Midbrain (tissue), 1 donor: Measurements from ENCODE around the gene AVP.
"Not testable (repeated sequence)": the region's sequence is repeated elsewhere in the genome, so short reads cannot be mapped to it uniquely, and the experiment has no call there.

Experiments used
- DNase-seq: peaks from one replicate; lab custom pipeline; 2025; lab: John Stamatoyannopoulos, UW

The AVP gene

DNA sequence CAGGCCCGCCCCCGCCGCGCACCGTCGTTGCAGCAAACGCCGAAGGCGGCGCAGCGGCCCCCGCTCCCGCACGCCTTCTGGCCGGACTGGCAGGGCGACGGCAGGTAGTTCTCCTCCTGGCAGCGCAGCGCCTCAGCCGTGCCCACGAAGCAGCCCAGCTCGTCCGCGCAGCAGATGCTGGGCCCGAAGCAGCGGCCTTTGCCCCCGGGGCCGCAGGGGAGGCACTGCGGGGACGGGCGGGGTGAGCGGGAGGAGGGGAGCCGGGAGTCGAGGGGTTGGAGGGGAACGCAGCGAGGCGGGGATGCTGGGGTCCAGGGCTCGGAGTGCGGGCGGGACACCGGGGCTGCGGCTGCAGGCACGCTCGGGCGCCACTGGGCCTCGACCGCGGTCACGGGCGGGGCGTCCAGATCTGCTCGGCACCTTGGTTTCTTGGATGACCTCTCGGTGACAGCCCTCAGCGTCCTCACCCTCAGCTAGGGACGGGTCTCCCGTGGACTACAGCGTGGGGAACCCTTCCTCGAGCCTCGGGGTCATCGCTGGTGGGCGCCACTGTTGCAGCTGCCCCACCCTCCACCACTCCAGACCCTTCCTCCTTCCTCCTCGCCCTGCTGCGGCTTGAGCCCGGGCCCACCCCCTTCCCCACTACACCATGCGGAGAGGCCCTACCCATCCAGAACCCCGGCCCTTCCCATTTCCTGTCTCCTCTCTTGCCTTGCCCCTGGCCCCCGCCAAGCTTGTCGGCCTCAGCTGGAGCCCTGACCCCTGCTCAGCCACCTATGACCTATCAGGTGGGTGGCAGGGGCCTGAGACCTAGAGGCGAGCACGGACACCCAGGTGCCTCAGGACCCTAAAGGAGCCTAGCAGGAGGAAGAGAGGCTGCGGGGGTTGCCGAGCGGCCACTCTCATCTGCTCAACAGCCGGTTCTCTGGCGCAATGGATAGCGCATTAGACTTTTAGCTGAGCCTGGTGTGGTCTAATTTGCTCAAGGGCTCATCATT, 1.3 kb downstream of the AVP start:
- DNase-seq = no peak

DNA sequence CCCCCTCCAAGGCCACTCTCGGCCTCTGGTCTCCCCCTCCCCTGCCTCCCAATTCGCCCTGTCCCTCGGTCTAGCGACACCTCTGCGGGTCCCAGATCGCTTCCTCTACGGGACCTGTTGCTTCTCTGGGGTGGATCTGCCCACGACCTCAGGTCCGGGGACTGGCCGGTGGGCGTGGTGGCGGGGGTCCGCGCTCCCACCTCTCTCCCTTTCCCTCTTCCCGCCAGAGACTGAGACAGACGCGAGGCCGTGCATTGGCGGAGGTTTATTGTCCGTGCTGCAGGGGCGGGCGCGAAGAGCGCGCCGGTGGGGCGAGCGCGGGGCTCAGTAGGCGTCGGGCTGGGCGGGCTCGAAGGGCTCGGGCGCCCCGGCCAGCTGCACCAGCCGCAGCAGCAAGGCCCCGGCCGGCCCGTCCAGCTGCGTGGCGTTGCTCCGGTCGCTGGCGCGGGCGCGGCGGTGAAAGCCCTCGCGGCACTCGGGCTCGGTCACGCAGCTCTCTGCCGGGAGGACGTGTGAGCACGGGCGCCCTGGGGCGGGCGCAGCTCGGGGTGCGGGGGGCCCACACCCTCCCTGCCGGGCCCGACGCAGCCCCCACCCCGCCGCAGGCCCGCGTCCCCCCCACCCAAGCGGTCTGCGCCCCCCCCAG, 2.1 kb downstream of the AVP start:
- DNase-seq = no peak

DNA sequence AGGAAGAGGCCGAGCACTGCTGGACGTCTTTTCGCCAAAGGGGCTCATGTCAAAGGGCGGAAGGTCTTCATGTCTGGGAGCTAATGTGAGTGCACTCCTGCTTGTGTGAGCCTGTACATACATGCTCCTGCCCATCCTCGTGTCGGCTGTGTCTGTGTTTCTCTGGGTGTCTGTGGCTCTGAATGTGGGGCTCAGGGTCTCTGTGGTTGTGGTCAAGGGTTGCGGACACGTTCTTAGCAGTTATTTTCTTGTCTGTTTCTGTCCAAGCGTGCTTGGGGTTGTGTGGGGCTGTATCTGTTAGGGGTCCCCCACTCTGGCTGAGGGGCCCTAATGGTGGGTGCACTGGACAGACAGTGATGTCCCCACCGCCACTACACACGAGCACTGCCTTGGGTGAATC, 2.9 kb downstream of the AVP start:
- DNase-seq = no peak

DNA sequence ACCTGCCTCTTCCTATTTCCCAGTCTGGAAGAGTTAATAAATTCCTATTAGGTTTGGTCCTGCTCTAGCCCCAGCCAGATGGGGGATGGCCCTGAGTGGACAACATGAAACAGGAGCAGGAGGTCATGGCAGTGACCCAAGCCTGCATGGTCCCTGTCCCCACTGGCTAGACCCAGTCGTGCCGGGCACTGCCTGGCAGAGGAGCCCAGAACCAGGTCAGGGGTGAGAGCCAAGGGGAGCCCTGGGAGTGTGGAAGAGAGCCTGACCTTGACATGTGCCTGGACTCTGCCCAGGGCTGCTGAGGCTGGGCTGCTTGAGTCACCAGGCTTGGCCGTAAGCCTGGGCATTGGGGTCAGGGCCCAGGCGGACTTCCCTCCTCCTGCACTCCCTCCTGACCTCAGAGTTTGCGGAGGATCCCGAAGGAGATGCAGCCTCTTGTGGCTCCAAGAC, 3.6 kb downstream of the AVP start:
- DNase-seq = no peak

DNA sequence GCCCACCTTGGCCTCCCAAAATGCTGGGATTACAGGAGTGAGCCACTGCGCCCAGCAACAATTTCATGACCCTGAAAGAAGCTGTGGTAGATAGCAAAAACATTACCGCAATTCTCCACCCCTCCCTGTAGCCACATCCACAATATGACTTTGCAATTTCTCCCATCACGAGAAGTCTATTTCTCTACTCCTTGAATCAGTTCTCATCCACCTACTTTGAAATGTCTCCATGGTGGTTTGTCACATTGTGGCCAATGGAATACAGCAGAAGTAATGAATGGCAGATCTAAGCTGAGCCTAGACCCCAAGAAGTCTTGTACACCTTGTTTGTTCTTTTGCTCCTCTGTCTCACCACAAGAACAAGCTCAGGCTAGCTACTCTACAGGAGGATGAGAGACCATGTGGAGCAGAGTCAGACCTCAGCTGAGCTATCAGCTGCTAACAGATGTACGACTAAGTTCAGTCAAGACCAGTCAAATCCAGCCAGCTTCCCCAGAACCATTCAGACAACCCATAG, 6.8 kb downstream of the AVP start:
- DNase-seq = no peak

DNA sequence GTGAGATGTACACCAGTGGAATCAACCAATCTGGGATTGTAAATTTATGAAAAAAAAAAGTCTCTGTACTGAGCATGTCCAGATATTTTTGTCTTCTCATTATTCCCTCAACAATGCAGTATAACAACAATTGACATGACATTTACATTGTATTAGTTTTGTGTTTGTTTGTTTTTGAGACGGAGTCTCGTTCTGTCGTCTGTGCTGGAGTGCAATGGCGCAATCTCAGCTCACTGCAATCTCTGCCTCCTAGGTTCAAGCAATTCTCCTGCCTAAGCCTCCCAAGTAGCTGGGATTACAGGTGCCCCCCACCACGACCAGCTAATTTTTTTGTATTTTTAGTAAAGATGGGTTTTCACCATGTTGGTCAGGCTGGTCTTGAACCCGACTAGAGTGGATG, 9.2 kb downstream of the AVP start:
- not testable (repeated sequence) for DNase-seq

DNA sequence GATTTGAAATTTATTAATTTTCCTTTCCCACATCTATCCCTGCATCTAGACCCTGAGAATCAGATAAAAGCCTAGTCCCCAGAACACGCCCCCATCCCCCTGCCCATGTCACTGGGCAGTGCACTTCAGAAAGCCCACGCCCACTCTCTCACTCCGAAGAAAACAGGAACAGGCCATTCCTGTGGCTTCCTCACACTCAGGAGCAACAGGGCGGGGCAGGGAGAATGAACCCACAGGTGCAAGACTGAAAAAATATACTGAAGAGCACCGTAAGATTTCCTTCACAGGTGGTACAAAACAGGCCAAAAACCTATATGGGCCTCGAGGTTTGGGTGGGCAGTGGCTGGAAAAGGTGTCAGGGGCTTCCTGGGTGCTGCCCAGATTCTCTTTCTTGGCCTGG, 9.7 kb downstream of the AVP start:
- DNase-seq = no peak

DNA sequence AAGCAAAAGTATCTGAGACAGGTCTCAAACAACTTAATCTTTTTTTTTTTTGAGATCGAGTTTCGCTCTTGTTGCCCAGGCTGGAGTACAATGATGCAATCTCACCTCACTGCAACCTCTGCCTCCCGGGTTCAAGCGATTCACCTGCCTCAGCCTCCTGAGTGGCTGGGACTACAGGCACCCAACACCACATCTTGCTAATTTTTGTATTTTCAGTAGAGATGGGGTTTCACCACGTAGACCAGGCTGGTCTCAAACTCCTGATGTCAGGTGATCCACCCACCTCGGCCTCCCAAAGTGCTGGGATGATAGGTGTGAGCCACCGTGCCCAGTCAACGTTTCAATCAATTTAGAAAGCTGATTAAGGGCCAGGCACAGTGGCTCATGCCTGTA, 11.3 kb downstream of the AVP start:
- DNase-seq = not testable (repeated sequence)

DNA sequence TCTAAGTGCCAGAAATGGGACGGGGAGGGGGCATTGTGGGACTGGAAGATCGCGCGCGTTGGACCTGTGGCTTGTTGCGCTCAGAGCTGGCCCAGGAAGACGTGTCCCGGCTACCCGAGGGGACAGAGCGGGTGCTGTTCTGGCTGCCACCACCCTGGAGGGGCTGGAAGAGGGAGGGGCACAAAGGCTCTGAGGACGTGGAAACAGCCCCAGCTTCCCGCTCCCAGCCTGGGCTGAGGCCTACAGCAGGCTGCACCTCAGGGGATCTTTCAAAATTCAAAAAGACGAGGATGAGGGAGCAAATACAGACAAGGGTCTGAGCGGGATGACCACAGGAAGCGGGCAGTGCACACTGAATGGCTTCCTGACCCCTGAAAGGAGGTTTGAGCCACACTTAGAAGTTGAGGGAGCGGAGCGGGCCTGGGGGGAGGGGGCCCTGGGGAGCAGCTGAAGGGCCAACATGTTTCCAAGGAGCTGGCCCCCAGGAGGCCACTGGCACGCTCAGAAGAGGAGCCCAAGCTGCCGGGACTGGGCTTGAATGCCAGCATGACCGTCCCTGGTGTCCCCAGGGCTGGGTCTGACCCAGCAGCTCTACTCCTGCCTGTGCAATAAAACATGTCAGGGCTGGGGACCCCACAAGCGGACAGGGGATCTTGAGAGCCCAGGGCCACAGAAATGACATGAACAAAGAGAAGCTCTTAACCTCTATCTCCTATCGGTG, 11.8 kb downstream of the AVP start:
- no peak for DNase-seq

DNA sequence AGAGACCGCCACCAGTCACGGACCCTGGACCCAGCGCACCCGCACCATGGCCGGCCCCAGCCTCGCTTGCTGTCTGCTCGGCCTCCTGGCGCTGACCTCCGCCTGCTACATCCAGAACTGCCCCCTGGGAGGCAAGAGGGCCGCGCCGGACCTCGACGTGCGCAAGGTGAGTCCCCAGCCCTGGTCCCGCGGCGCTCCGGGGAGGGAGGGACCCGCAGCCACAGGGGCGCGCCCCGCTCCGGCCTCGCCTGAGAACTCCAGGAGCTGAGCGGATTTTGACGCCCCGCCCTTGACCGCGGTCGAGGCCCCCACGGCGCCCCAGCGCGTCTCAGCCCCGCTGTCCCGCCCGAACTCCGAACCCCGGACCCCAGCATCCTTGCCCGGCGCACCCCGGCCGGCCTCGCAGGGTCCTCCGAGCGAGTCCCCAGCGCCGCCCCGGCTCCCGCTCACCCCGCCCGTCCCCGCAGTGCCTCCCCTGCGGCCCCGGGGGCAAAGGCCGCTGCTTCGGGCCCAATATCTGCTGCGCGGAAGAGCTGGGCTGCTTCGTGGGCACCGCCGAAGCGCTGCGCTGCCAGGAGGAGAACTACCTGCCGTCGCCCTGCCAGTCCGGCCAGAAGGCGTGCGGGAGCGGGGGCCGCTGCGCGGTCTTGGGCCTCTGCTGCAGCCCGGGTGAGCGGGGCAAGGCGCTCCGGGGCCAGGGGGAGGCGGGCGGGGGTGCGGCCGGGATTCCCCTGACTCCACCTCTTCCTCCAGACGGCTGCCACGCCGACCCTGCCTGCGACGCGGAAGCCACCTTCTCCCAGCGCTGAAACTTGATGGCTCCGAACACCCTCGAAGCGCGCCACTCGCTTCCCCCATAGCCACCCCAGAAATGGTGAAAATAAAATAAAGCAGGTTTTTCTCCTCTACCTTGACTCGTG, 12.7 kb downstream of the AVP start, which contains the start of gene OXT:
Gene OXT, plus strand, starts transcription at position 11 of the 920 bp plus-strand sequence. Its CDS starts 36 bp downstream, at position 47.
- DNase-seq = no peak

DNA sequence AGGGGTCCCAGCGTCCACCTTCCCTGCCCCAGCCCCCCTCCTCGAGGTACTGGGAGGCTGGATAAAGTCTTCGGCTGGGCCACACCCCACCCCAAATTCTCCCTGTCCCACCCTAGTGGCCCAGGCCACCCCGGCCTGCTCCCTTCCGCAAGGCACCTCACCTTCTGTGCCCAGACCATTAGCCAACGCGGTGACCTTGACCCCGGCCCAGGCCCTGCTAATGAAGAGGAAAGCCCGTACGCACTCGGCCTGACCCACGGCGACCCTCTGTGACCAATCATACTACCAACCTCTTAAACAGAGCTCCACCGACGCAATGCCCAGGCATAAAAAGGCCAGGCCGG, 13.3 kb downstream of the AVP start:
- no peak for DNase-seq

DNA sequence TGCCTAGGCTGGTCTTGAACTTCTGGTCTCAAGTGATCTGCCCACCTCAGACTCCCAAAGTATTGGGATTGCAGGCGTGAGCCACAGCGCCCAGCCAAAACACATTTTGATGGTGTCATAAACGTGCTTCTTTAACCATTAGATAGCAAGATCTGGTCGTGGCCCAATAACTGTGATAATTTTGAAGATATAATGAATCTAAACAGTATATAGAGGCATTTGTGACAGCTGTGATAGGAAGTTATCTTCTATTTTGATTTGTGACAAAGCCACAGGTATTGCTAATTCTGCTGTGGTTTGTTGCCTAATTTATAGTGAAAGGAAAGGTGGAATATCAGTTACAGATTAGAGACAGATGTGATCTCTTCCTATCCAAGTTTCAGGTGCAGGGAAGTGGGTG, 13.8 kb downstream of the AVP start:
- DNase-seq = no peak

DNA sequence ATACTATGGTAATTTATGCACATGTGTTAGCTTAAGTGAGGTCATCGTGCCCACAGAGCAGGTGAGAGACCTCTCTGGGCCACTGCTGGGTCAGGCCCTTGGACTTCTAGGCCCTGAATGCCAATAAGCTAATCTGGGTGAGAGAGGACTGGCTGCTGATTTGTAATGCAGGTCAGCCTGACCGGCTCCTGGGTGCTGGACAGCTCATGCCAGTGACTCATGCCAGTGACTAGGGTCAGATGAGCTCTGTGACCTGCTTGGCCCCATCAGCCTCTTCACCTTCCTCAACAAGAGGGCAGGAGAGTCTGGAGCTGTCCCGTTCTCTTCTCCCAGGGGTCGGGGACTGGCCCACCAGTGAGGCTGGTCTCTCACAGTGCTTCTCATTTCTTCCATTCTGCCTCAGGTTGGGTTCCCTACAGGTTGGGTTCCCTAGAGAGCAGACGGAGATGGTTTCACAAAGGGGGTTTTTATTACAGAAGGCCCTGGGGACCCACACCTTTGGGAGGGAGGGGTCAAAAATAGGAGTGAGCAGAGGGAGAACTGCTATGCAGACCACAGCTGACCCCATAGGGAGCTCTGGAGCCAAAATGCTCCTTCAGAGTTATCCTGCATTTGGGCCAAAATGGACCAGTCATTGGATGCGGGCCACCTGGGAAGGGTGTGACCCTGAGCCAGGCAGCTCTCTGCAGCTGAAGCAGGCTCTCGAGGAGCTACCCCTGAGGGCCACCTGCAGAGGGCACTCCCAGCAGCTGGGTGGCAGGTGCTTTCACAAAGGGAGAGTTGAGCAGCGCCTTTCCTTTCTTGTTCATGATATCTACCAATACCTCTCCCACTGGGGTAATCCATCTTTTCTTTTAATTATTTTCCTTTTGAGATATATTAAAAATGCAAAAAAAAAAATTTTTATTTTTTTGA, 15.3 kb downstream of the AVP start:
- DNase-seq = no peak

DNA sequence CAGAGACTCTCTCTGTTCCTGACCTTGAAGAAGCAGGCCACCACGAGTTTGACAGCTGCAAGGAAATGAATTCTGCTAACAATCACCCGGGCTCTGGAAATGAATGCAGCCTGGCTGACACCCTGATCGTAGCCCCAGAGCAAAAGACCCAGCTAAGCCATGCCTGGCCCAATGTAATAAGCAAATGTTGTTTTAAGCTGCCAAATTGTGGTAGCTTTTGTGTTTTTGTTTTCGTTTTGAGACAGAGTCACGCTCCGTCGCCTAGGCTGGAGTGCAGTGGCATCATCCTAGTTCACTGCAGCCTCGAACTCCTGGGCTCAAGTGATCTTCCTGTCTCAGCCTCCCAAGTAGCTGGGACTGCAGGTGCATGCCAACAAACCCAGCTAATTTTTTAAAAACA, 16.4 kb downstream of the AVP start:
- DNase-seq = no peak

DNA sequence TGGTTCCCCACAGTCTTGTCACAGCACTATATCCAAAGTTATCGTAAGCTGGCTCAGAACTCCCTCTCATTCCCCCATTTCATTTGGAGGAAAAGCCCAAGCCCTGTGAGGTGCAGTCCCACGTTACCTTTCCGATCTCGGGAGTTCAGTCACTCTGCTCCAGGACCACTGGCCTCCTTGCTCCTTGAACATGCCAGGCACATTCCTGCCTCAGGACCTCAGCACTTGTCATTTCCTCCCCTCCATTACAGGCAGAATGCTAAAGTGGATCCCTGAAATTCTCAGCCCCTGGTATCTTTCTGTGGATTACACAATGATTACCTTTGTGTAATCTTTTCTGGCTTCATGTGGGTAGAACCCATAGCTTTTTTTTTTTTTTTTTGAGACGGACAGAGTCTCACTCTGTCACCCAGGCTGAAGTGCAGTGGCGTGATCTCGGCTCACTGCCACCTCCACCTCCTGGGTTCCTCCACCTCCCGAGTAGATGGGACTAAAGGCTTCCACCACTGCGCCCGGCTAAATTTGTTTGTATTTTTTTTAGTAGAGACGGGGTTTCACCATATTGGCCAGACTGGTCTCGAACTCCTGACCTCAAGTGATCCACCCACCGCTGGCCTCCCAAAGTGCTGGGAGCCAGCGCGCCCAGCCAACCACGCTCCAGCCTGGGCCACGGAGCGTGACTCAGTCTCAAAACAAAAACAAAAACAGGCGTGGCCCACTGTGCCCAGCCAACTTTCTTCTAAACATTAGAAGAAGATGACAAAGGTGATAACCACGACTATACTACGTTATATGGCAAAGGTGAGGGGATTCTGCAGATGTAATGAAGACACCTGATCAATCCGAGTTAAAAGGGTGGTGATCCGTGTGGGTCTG, 17.1 kb downstream of the AVP start:
- DNase-seq = no peak

DNA sequence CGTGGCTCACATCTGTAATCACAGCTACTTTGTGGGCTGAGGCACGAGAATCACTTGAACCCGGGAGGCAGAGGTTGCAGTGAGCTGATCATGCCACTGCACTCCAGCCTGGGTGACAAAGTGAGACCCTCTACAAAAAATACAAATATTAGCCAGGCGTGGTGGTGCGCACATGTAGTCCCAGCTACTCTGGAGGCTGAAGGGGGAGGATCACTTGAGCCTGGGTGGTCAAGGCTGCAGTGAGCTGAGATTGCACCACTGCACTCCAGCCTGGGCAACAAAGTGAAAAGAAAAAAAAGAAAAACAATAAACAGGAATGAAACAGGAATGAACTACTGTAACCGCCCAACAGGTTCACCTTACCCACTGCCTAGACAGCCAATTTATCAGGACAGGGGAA, 20.4 kb downstream of the AVP start:
- not testable (repeated sequence) for DNase-seq

DNA sequence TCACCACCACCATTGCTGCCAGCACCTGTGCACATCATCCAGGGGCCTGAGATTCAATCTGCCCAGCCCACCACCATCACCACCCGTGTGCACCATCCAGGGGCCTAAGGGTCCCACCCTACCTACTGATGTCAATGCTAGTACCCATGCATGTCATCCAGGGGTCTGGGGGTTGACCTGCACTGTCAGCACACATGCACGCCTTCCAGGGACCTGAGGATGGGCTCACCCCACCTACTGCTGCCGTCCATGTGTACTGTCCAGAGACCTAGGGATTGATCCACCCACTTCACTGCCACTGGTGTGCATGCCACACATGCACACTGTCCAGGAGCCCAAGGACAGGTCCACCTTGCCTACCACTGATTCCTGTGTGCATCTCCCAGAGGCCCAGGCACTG, 25.0 kb downstream of the AVP start:
- no peak for DNase-seq

DNA sequence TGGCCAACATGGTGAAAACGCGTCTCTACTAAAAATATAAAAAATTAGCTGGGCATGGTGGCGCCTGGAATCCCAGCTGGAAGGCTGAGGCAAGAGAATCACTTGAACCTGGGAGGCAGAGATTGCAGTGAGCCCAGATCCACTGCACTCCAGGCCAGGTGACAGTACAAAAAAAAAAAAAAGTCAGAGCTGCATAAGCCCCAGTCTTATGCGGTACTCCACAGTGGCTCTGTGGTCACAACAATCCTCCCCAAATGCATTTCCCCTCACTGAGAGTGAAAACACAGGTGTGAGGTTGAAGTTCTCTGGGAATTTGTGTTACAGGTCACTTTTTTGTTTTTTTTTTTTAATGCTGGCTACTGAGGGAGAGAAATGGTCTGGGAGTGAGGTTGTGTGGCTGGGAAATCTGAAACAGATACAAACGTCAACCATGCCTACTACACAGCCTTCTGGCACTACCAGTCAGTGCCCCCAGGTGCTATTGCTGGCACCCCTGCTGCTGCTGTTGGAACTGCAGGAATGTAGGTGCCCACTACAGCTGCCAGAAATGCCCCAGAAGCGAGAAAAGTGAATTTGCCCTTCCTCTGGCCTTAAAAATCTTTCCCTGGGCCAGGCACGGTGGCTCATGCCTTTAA, 33.0 kb downstream of the AVP start:
- no peak for DNase-seq
